ENCODE results near the gene ZNF660. TPM values are rescaled to one million over a fixed set of nuclear protein-coding genes. Genes with fewer than 3 reads are reported as not detected.
"Not testable (repeated sequence)": the region's sequence is repeated elsewhere in the genome, so short reads cannot be mapped to it uniquely, and the experiment has no call there.

ZNF660 gene
- 8.1 and 9.4 TPM in 2 replicates for polyA plus RNA-seq
- polyA minus RNA-seq = 28.0 and 35.3 TPM in 2 replicates

DNA sequence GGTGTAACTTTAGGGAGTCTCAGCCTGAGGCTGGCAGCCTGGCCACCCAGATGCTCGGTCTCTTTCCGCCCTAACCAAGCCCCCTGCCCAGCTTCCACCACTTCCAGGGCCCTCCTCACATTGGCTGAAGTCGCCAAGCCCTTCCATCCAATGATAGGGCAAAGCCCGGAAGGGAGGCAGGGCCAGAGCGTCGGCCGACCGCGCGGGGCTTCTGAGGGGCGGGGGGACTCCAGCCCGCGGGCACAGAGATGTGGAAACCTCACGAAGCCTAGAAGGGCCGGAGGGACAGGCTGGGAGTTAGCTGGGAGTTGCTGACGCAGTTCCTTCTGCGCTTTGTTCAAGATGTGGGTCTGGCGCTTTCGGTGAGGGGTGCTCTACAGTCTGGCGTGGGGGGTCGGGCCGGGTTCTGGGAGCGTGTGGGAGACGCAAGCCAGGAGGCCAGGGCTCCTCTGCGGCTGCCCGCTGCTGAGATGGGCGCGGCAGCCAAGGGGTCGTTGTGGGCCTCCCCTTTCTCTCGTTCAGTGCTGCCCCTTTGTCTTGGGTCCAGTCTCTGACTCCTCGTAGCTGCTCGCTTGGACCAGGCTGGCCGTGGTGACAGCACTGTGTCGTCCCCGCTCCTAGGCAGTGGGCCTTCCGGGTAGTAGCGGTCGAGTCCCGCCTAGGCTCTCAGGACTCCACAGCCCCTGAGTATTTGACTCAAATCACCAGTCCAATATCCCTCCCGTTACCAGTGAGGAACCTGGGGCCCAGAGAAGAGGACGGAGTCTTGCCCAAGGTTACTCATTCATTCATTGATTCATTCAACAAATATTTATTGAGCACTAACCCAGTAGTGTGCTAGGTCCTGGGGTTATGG is at the start of gene ZNF660:
Gene ZNF660 (plus strand): TSS at position 319 of the 856 bp plus-strand sequence. CDS start 9,230 bp downstream, outside the sequence.
- no peaks in the 10 kb centered on the region for H3K27me3 ChIP-seq (ENCODE audit: insufficient read depth, low read depth, low read length)

DNA sequence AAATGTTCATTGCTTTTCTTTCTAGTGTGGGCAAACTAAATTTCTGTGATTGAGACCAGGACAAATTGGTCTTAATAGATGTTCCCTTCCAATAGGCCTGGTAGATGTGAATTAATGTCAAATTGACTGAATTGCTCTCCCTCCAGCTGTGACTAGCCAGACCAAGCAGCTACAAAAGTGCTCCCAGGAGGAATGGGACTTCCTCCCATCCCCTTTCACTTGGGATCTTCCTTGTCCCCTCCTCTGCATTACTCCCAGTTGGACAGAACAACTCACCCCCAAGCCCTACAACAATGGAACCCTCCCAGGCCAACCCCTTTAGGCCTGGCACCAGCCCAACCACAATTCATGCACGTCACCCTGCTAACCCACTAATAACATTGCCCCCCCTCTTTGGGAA is 49.4 kb upstream of the ZNF660 start:
- Histone ChIP-seq H3K4me2 (ENCODE audit: low read length) (no peak overlapping the region), H3K36me3 (ENCODE audit: insufficient read depth, low read length) (no peaks in the 10 kb centered on the region), H3K9me2 (ENCODE audit: insufficient read depth, low read length) (no peaks in the 10 kb centered on the region), H4K20me1 (ENCODE audit: insufficient read depth) (no peaks in the 10 kb centered on the region), H2AFZ (ENCODE audit: low read depth, low read length) (no peak overlapping the region), H3K27me3 (ENCODE audit: insufficient read depth, low read depth, low read length) (peaks cover 9% of the 10 kb centered on the region), H3K4me3 (ENCODE audit: low read length) (no peak overlapping the region), H3K9ac (ENCODE audit: low read length) (no peak overlapping the region), H3K27ac (ENCODE audit: low read length) (no peak overlapping the region), H3K9me3 (ENCODE audit: low read length) (no peaks in the 10 kb centered on the region), H3K79me2 (replicated peaks; ENCODE audit: insufficient read depth, low read length) (no peaks in the 10 kb centered on the region), H3F3A (ENCODE audit: insufficient read depth, low read length, poor library complexity, severe bottlenecking) (no peaks in the 10 kb centered on the region)
- TF ChIP-seq POLR2AphosphoS5 (IDR thresholded peaks at IDR 0.05) = no peak
- TF ChIP-seq EP300 (conservative IDR thresholded peaks at IDR 0.05; ENCODE audit: poor library complexity, severe bottlenecking) = no peak
- no peak for TF ChIP-seq MXI1 (conservative IDR thresholded peaks at IDR 0.05; ENCODE audit: poor library complexity, severe bottlenecking)

More for the DNA sequence above, at the start of gene ZNF660:
- Histone ChIP-seq H4K20me1 (ENCODE audit: insufficient read depth) (no peaks in the 10 kb centered on the region), H3K9ac (ENCODE audit: low read length) (peak within 1 kb of the TSS; percentile 95), H3K27ac (ENCODE audit: low read length) (peak within 1 kb of the TSS; percentile 92), H3K36me3 (ENCODE audit: insufficient read depth, low read length) (peaks cover 11% of the 10 kb centered on the region), H3K4me2 (ENCODE audit: low read length) (peak within 1 kb of the TSS; percentile 95), H3K9me2 (ENCODE audit: insufficient read depth, low read length) (no peaks in the 10 kb centered on the region), H3K79me2 (replicated peaks; ENCODE audit: insufficient read depth, low read length) (peaks cover 28% of the 10 kb centered on the region), H3F3A (ENCODE audit: insufficient read depth, low read length, poor library complexity, severe bottlenecking) (no peaks in the 10 kb centered on the region), H3K4me3 (ENCODE audit: low read length) (peak within 1 kb of the TSS; percentile 88), H2AFZ (ENCODE audit: low read depth, low read length) (peak within 1 kb of the TSS; percentile 81), H3K9me3 (ENCODE audit: low read length) (peaks cover 4% of the 10 kb centered on the region)
- TF ChIP-seq, protein P1, sequence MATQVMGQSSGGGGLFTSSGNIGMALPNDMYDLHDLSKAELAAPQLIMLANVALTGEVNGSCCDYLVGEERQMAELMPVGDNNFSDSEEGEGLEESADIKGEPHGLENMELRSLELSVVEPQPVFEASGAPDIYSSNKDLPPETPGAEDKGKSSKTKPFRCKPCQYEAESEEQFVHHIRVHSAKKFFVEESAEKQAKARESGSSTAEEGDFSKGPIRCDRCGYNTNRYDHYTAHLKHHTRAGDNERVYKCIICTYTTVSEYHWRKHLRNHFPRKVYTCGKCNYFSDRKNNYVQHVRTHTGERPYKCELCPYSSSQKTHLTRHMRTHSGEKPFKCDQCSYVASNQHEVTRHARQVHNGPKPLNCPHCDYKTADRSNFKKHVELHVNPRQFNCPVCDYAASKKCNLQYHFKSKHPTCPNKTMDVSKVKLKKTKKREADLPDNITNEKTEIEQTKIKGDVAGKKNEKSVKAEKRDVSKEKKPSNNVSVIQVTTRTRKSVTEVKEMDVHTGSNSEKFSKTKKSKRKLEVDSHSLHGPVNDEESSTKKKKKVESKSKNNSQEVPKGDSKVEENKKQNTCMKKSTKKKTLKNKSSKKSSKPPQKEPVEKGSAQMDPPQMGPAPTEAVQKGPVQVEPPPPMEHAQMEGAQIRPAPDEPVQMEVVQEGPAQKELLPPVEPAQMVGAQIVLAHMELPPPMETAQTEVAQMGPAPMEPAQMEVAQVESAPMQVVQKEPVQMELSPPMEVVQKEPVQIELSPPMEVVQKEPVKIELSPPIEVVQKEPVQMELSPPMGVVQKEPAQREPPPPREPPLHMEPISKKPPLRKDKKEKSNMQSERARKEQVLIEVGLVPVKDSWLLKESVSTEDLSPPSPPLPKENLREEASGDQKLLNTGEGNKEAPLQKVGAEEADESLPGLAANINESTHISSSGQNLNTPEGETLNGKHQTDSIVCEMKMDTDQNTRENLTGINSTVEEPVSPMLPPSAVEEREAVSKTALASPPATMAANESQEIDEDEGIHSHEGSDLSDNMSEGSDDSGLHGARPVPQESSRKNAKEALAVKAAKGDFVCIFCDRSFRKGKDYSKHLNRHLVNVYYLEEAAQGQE (IDR thresholded peaks at IDR 0.05; ENCODE audit: borderline replicate concordance) = peak; percentile 90
- TF ChIP-seq MXI1 (conservative IDR thresholded peaks at IDR 0.05; ENCODE audit: poor library complexity, severe bottlenecking) (peak; percentile 31), TAF1 (IDR thresholded peaks at IDR 0.05; ENCODE audit: low read depth) (peak; percentile 89), RAD21 (conservative IDR thresholded peaks at IDR 0.05) (peak; percentile 25), SMC3 (conservative IDR thresholded peaks at IDR 0.05; ENCODE audit: poor library complexity) (peak; percentile 33), POLR2AphosphoS5 (IDR thresholded peaks at IDR 0.05) (peak; percentile 95), EZH2 (IDR thresholded peaks at IDR 0.05; ENCODE audit: borderline replicate concordance, insufficient read depth, low read length, poor library complexity, severe bottlenecking) (no peak), EP300 (conservative IDR thresholded peaks at IDR 0.05; ENCODE audit: poor library complexity, severe bottlenecking) (peak; percentile 52)
- TF ChIP-seq, protein P2, sequence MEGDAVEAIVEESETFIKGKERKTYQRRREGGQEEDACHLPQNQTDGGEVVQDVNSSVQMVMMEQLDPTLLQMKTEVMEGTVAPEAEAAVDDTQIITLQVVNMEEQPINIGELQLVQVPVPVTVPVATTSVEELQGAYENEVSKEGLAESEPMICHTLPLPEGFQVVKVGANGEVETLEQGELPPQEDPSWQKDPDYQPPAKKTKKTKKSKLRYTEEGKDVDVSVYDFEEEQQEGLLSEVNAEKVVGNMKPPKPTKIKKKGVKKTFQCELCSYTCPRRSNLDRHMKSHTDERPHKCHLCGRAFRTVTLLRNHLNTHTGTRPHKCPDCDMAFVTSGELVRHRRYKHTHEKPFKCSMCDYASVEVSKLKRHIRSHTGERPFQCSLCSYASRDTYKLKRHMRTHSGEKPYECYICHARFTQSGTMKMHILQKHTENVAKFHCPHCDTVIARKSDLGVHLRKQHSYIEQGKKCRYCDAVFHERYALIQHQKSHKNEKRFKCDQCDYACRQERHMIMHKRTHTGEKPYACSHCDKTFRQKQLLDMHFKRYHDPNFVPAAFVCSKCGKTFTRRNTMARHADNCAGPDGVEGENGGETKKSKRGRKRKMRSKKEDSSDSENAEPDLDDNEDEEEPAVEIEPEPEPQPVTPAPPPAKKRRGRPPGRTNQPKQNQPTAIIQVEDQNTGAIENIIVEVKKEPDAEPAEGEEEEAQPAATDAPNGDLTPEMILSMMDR (IDR thresholded peaks at IDR 0.05; ENCODE audit: poor library complexity, severe bottlenecking) = peak; percentile 12

DNA sequence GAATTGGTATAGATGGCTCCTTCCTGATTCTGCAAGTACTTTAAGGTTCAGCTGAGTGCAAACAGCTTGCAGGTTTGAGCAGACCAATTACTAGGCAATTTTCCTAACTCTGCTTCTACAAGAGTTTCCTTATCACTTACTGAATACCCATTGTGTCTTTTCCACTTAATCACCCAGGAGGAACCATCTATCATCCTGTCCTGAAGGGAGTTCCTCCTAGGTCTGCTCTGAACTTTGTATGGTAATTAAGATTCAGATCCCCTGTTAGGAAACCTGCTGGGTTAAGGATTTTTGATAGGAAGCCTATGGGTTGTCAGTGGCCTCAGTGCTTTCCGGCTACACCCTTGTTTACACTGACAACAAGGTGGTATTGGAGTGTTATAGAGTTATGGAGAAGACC is 40.0 kb upstream of the ZNF660 start:
- not testable (repeated sequence) for H3K27me3 ChIP-seq (ENCODE audit: insufficient read depth, low read depth, low read length); H3K9ac ChIP-seq (ENCODE audit: low read length); H4K20me1 ChIP-seq (ENCODE audit: insufficient read depth); H3K36me3 ChIP-seq (ENCODE audit: insufficient read depth, low read length); H3K9me3 ChIP-seq (ENCODE audit: low read length); H3K27ac ChIP-seq (ENCODE audit: low read length); H3K4me2 ChIP-seq (ENCODE audit: low read length); H3K4me3 ChIP-seq (ENCODE audit: low read length); H3K9me2 ChIP-seq (ENCODE audit: insufficient read depth, low read length); H2AFZ ChIP-seq (ENCODE audit: low read depth, low read length); H3K79me2 ChIP-seq (replicated peaks; ENCODE audit: insufficient read depth, low read length); H3F3A ChIP-seq (ENCODE audit: insufficient read depth, low read length, poor library complexity, severe bottlenecking)

All from neural cell (in vitro differentiated cells).